Stimulated activated CD4-positive, alpha-beta T cell treated with anti-CD3 and anti-CD28 coated beads, TNF-alpha, amount 100 ng/mL, for 24 hours (primary cell): ENCODE measurements around the gene KCTD3.

Source experiments
- DNase-seq, 3 experiments: peaks; one replicate each; pipeline ENCODE4 v3.0.0-alpha.2; 2020; ENCODE audit warnings: low read depth in 3 of 3

KCTD3 gene

GRCh38 chr1:215556996-215557395, 10.1 kb upstream of the KCTD3 start:
- DNase-seq = no peak

- no peak for DNase-seq
Measured at GRCh38 chr1:215557504-215557903, 9.6 kb upstream of the KCTD3 start.

GRCh38 chr1:215557992-215558626, 9.0 kb upstream of the KCTD3 start:
- no peak for DNase-seq

GRCh38 chr1:215567491-215568298, 591 bp downstream of the KCTD3 start:
- peak in 2 of 3 experiments; percentile 1 to 40 for DNase-seq

- DNase-seq = no peak
Measured at GRCh38 chr1:215568299-215568692, 1.2 kb downstream of the KCTD3 start.

GRCh38 chr1:215569986-215570824, 3.1 kb downstream of the KCTD3 start:
- no peak for DNase-seq

- DNase-seq = no peak
Measured at GRCh38 chr1:215581896-215582295, 14.8 kb downstream of the KCTD3 start.

- no peak for DNase-seq
Measured at GRCh38 chr1:215583185-215583749, 16.2 kb downstream of the KCTD3 start.

- DNase-seq = no peak
Measured at GRCh38 chr1:215584389-215584788, 17.3 kb downstream of the KCTD3 start.

GRCh38 chr1:215589650-215590435, 22.7 kb downstream of the KCTD3 start:
- no peak for DNase-seq

GRCh38 chr1:215590779-215591491, 23.8 kb downstream of the KCTD3 start:
- no peak for DNase-seq

GRCh38 chr1:215594640-215595039, 27.5 kb downstream of the KCTD3 start:
- DNase-seq = no peak

- no peak for DNase-seq
Measured at GRCh38 chr1:215595231-215595630, 28.1 kb downstream of the KCTD3 start.

- no peak for DNase-seq
Measured at GRCh38 chr1:215597961-215598360, 30.9 kb downstream of the KCTD3 start.

- DNase-seq = no peak
Measured at GRCh38 chr1:215599418-215600074, 32.4 kb downstream of the KCTD3 start.

GRCh38 chr1:215600258-215600792, 33.2 kb downstream of the KCTD3 start:
- DNase-seq = no peak

- DNase-seq = no peak
Measured at GRCh38 chr1:215600867-215601266, 33.8 kb downstream of the KCTD3 start.

GRCh38 chr1:215601276-215601675, 34.2 kb downstream of the KCTD3 start:
- no peak for DNase-seq

- no peak for DNase-seq
Measured at GRCh38 chr1:215603319-215603718, 36.2 kb downstream of the KCTD3 start.
